Neutrophil (primary cell): Measurements from ENCODE around the gene L1CAM.

Source experiments
- H3K27ac ChIP-seq: fragments of 200-600 bp; sonication (generic); 2 replicates; pipeline ENCODE4 v1.5.1; 2016; ENCODE audit warnings: mild to moderate bottlenecking, moderate library complexity
- H3K27me3 ChIP-seq: fragments of 200-600 bp; sonication (generic); 2 replicates; pipeline ENCODE4 v1.6.0; 2016; ENCODE audit warnings: mild to moderate bottlenecking
- H3K36me3 ChIP-seq: fragments of 200-600 bp; sonication (generic); 2 replicates; pipeline ENCODE4 v1.5.1; 2017
- H3K4me1 ChIP-seq, 2 experiments: fragments of 200-600 bp in 1 of 2; sonication (generic) in 1 of 2; 1 replicate in 1 of 2; 2 replicates in 1 of 2; pipeline versions ENCODE4 v1.5.1 to v1.6.1; 2013 to 2016; ENCODE audit warnings: low read depth in 1 of 2, low read length in 1 of 2, mild to moderate bottlenecking in 1 of 2, moderate library complexity in 1 of 2; ENCODE audit not compliant: control insufficient read depth in 1 of 2, insufficient read depth in 1 of 2
- H3K4me3 ChIP-seq, 2 experiments: fragments of 200-600 bp in 1 of 2; sonication (generic) in 1 of 2; 1 replicate in 1 of 2; 2 replicates in 1 of 2; pipeline ENCODE4 v1.5.1; 2013 to 2016; ENCODE audit warnings: low read depth in 1 of 2, low read length in 1 of 2, mild to moderate bottlenecking in 1 of 2, moderate library complexity in 1 of 2
- H3K9me3 ChIP-seq: fragments of 200-600 bp; sonication (generic); 2 replicates; pipeline ENCODE4 v1.5.1; 2016
- CTCF ChIP-seq: fragments of 200-600 bp; sonication (generic); IDR thresholded peaks from 2 replicates; pipeline ENCODE4 v1.5.1; 2016; ENCODE audit warnings: antibody characterized with exemption

The L1CAM gene

GRCh38 chrX:153932220-153932915 is 46.4 kb upstream of the L1CAM start:
- Histone ChIP-seq H3K27ac (no peak overlapping the region), H3K36me3 (peaks cover 18% of the 10 kb centered on the region), H3K27me3 (no peaks in the 10 kb centered on the region), H3K4me3 (no peak overlapping the region), H3K9me3 (no peaks in the 10 kb centered on the region), H3K4me1 (peaks cover 24 to 36% of the 10 kb centered on the region in 2 experiments)
- TF ChIP-seq CTCF: no peak

GRCh38 chrX:153931748-153932147 is 45.8 kb upstream of the L1CAM start:
- TF ChIP-seq CTCF: no peak
- Histone ChIP-seq H3K9me3 (no peaks in the 10 kb centered on the region), H3K4me1 (peaks cover 24 to 42% of the 10 kb centered on the region in 2 experiments), H3K27ac (no peak overlapping the region), H3K36me3 (peaks cover 18% of the 10 kb centered on the region), H3K27me3 (no peaks in the 10 kb centered on the region), H3K4me3 (no peak overlapping the region)

- Histone ChIP-seq H3K27ac (no peak overlapping the region), H3K4me3 (no peak overlapping the region), H3K27me3 (no peaks in the 10 kb centered on the region), H3K4me1 (peaks cover 24 to 48% of the 10 kb centered on the region in 2 experiments), H3K9me3 (no peaks in the 10 kb centered on the region), H3K36me3 (peaks cover 18% of the 10 kb centered on the region)
- TF ChIP-seq CTCF: no peak
Measured at GRCh38 chrX:153931151-153931550, 45.2 kb upstream of the L1CAM start.

- Histone ChIP-seq H3K4me3 (no peak overlapping the region), H3K27me3 (no peaks in the 10 kb centered on the region), H3K4me1 (peaks cover 24 to 51% of the 10 kb centered on the region in 2 experiments), H3K36me3 (peaks cover 18% of the 10 kb centered on the region), H3K27ac (peak overlapping the region; percentile 100), H3K9me3 (no peaks in the 10 kb centered on the region)
- no peak for TF ChIP-seq CTCF
Measured at GRCh38 chrX:153930011-153930910, 44.3 kb upstream of the L1CAM start.

- Histone ChIP-seq H3K9me3 (no peaks in the 10 kb centered on the region), H3K4me3 (no peak overlapping the region), H3K27me3 (no peaks in the 10 kb centered on the region), H3K27ac (peak overlapping the region; percentile 100), H3K36me3 (peaks cover 18% of the 10 kb centered on the region), H3K4me1 (peaks cover 24 to 57% of the 10 kb centered on the region in 2 experiments)
- TF ChIP-seq CTCF: no peak
Measured at GRCh38 chrX:153929576-153929975, 43.6 kb upstream of the L1CAM start.
